ENCODE results near the gene CYP2A13. TPM values are rescaled to one million over a fixed set of nuclear protein-coding genes. Genes with fewer than 3 reads are reported as not detected.
A peak's percentile ranks its signal among the peaks of the same experiment; 100 is the strongest.
"Not testable (repeated sequence)": the region's sequence is repeated elsewhere in the genome, so short reads cannot be mapped to it uniquely, and the experiment has no call there.

The CYP2A13 gene, protein sequence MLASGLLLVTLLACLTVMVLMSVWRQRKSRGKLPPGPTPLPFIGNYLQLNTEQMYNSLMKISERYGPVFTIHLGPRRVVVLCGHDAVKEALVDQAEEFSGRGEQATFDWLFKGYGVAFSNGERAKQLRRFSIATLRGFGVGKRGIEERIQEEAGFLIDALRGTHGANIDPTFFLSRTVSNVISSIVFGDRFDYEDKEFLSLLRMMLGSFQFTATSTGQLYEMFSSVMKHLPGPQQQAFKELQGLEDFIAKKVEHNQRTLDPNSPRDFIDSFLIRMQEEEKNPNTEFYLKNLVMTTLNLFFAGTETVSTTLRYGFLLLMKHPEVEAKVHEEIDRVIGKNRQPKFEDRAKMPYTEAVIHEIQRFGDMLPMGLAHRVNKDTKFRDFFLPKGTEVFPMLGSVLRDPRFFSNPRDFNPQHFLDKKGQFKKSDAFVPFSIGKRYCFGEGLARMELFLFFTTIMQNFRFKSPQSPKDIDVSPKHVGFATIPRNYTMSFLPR
- polyA plus RNA-seq (2013): not detected in 2 replicates

DNA sequence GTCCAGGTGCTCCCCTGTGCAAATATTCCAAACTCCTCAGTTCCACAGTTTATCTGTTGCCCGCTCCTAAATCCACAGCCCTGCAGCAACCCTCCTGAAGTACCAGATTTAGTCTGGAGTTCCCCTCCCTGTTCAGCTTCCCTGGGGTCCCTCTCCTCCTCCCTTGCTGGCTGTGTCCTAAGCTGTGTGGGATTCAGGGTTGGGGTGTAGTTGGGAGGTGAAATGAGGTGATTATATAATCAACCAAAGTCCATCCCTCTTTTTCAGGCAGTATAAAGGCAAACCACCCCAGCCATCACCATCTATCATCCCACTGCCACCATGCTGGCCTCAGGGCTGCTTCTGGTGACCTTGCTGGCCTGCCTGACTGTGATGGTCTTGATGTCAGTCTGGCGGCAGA lies at the start of gene CYP2A13:
CYP2A13 (plus strand) TSS at position 301 of the 400 bp plus-strand sequence; CDS start at position 322, 21 bp downstream.
- H3K27ac ChIP-seq (ENCODE audit: low read depth, low read length): no peak within 1 kb of the TSS
- H3K9me3 ChIP-seq (ENCODE audit: insufficient read depth, low read depth, low read length): no peaks in the 10 kb centered on the region
- no peaks in the 10 kb centered on the region for H3K79me1 ChIP-seq (ENCODE audit: low read length)
- no peak within 1 kb of the TSS for H3K4ac ChIP-seq (ENCODE audit: low read depth, low read length)
- no peak for DNase-seq
- no peak within 1 kb of the TSS for H4K8ac ChIP-seq (ENCODE audit: low read depth, low read length)
- WGBS (ENCODE audit: extremely low coverage, insufficient coverage, insufficient read length): no CpG with 5 or more reads among the region's 2 CpGs
- H2BK5ac ChIP-seq (ENCODE audit: low read depth, low read length, poor library complexity): no peak within 1 kb of the TSS
- no peak within 1 kb of the TSS for H4K91ac ChIP-seq (ENCODE audit: low read depth, low read length)
- H3K4me2 ChIP-seq (ENCODE audit: low read length): no peak within 1 kb of the TSS
- H2AFZ ChIP-seq (ENCODE audit: insufficient read depth, low read length, poor library complexity): no peak within 1 kb of the TSS
- peaks cover 23% of the 10 kb centered on the region for H3K27me3 ChIP-seq (ENCODE audit: insufficient read depth, low read length)
- no peaks in the 10 kb centered on the region for H3K4me1 ChIP-seq (ENCODE audit: control insufficient read depth in 1 of 2, insufficient read depth in 2 of 2, low read length in 2 of 2)
- no peak within 1 kb of the TSS for H3K18ac ChIP-seq (ENCODE audit: low read length)
- H2BK12ac ChIP-seq (ENCODE audit: low read length): no peak within 1 kb of the TSS
- no peak within 1 kb of the TSS for H4K12ac ChIP-seq (ENCODE audit: low read depth, low read length)
- H3K4me3 ChIP-seq (ENCODE audit: low read depth, low read length): no peak within 1 kb of the TSS
- no peaks in the 10 kb centered on the region for H3K36me3 ChIP-seq (ENCODE audit: control insufficient read depth in 1 of 2, insufficient read depth in 2 of 2, low read length in 2 of 2)
- H3K9ac ChIP-seq (ENCODE audit: low read length): no peak within 1 kb of the TSS
- H2BK120ac ChIP-seq (ENCODE audit: insufficient read depth, low read length, poor library complexity): no peak within 1 kb of the TSS
- H3K14ac ChIP-seq (ENCODE audit: low read length): no peak within 1 kb of the TSS
- H2AK5ac ChIP-seq (ENCODE audit: low read length): no peak within 1 kb of the TSS
- H3K79me2 ChIP-seq (ENCODE audit: control insufficient read depth, insufficient read depth, low read length, poor library complexity): no peaks in the 10 kb centered on the region
- no peak within 1 kb of the TSS for H3K23ac ChIP-seq (ENCODE audit: low read length)

DNA sequence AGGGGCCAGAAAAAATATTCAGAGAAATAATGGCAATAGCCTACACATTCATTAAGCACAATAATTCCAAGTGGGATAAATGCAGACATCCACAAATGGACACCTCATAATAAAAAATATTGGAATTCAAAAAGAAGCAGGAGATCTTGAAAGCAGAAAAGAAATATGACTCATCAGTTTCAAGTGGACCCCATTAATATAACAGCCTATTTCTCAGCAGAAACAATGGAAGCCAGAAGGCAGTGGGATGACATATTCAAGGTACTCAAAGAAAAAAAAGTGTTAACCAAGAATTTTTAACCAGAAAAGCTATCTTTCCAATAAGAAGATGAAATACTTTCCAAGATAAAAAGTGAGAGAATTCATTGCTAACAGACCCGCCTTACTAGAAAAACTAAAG lies 48.4 kb upstream of the CYP2A13 start:
- H3K23ac ChIP-seq (ENCODE audit: low read length): no peak overlapping the region
- no peak overlapping the region for H3K4me2 ChIP-seq (ENCODE audit: low read length)
- no peak overlapping the region for H2AK5ac ChIP-seq (ENCODE audit: low read length)
- H3K14ac ChIP-seq (ENCODE audit: low read length): no peak overlapping the region
- no peak overlapping the region for H4K8ac ChIP-seq (ENCODE audit: low read depth, low read length)
- no peaks in the 10 kb centered on the region for H3K79me1 ChIP-seq (ENCODE audit: low read length)
- no peak overlapping the region for H3K18ac ChIP-seq (ENCODE audit: low read length)
- H2BK120ac ChIP-seq (ENCODE audit: insufficient read depth, low read length, poor library complexity): no peak overlapping the region
- H3K9me3 ChIP-seq (ENCODE audit: insufficient read depth, low read depth, low read length): no peaks in the 10 kb centered on the region
- H3K4ac ChIP-seq (ENCODE audit: low read depth, low read length): no peak overlapping the region
- no peaks in the 10 kb centered on the region for H3K4me1 ChIP-seq (ENCODE audit: control insufficient read depth in 1 of 2, insufficient read depth in 2 of 2, low read length in 2 of 2)
- no peak overlapping the region for H2BK5ac ChIP-seq (ENCODE audit: low read depth, low read length, poor library complexity)
- no peak overlapping the region for H3K27ac ChIP-seq (ENCODE audit: low read depth, low read length)
- H3K4me3 ChIP-seq (ENCODE audit: low read depth, low read length): no peak overlapping the region
- no peak for DNase-seq
- no peak overlapping the region for H2AFZ ChIP-seq (ENCODE audit: insufficient read depth, low read length, poor library complexity)
- H3K9ac ChIP-seq (ENCODE audit: low read length): no peak overlapping the region
- H2BK12ac ChIP-seq (ENCODE audit: low read length): no peak overlapping the region
- no peaks in the 10 kb centered on the region for H3K27me3 ChIP-seq (ENCODE audit: insufficient read depth, low read length)
- no peak overlapping the region for H4K12ac ChIP-seq (ENCODE audit: low read depth, low read length)
- no peaks in the 10 kb centered on the region for H3K36me3 ChIP-seq (ENCODE audit: control insufficient read depth in 1 of 2, insufficient read depth in 2 of 2, low read length in 2 of 2)
- no CpG with 5 or more reads among the region's 1 CpG for WGBS (ENCODE audit: extremely low coverage, insufficient coverage, insufficient read length)
- no peak overlapping the region for H4K91ac ChIP-seq (ENCODE audit: low read depth, low read length)
- no peaks in the 10 kb centered on the region for H3K79me2 ChIP-seq (ENCODE audit: control insufficient read depth, insufficient read depth, low read length, poor library complexity)

DNA sequence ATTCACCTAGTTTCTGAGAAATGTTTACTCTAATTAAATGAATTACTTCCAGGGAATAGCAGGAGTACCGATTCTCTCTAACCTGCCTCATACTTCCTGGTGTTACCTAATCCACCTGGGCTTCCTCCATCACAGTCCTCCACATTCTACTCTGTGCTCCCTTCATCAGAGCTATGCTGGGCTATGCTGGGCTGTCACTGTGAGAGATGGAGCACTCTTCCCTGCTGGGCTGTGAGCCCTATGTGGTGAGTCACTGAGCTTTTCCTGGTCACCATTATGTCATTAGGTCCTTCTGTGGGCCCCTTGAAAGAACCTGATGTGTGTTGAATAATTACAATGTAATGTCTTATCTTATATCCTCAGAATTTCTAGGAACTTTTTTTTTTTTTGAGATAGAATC lies 43.2 kb upstream of the CYP2A13 start:
- not testable (repeated sequence) for H2BK120ac ChIP-seq (ENCODE audit: insufficient read depth, low read length, poor library complexity); H3K4me3 ChIP-seq (ENCODE audit: low read depth, low read length); H4K91ac ChIP-seq (ENCODE audit: low read depth, low read length); H3K4ac ChIP-seq (ENCODE audit: low read depth, low read length); H2BK5ac ChIP-seq (ENCODE audit: low read depth, low read length, poor library complexity); H3K9ac ChIP-seq (ENCODE audit: low read length); H3K36me3 ChIP-seq (ENCODE audit: control insufficient read depth in 1 of 2, insufficient read depth in 2 of 2, low read length in 2 of 2); H3K18ac ChIP-seq (ENCODE audit: low read length); H3K27ac ChIP-seq (ENCODE audit: low read depth, low read length); H2AFZ ChIP-seq (ENCODE audit: insufficient read depth, low read length, poor library complexity); H3K27me3 ChIP-seq (ENCODE audit: insufficient read depth, low read length); H3K79me2 ChIP-seq (ENCODE audit: control insufficient read depth, insufficient read depth, low read length, poor library complexity); H2BK12ac ChIP-seq (ENCODE audit: low read length); H4K8ac ChIP-seq (ENCODE audit: low read depth, low read length); H3K23ac ChIP-seq (ENCODE audit: low read length); H3K4me2 ChIP-seq (ENCODE audit: low read length); H3K9me3 ChIP-seq (ENCODE audit: insufficient read depth, low read depth, low read length); H4K12ac ChIP-seq (ENCODE audit: low read depth, low read length); H3K4me1 ChIP-seq (ENCODE audit: control insufficient read depth in 1 of 2, insufficient read depth in 2 of 2, low read length in 2 of 2); H3K14ac ChIP-seq (ENCODE audit: low read length); H2AK5ac ChIP-seq (ENCODE audit: low read length); H3K79me1 ChIP-seq (ENCODE audit: low read length)
- no CpG with 5 or more reads among the region's 1 CpG for WGBS (ENCODE audit: extremely low coverage, insufficient coverage, insufficient read length)
- peak; percentile 77 to 78 for DNase-seq

DNA sequence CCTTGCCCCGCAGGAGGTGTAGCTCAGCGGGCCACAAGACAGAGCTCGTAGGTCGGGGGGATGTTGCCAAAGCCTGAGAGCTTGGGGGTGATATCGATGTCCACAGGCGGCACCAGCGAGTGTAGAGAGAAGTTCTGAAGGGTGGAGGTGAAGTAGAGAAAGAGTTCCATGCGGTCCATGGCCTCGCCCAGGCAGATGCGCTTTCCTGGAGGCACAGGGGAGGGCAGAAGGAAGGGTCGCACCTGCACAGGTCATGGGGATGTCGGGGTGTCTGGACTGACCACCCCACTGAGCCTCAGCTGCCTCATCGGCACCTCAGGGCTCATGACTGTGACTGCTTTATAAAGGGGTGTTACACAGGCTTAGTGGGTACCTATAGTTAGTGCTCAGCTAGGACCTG lies 37.8 kb upstream of the CYP2A13 start:
- Histone ChIP-seq H4K12ac (ENCODE audit: low read depth, low read length) (no peak overlapping the region), H2AFZ (ENCODE audit: insufficient read depth, low read length, poor library complexity) (no peak overlapping the region), H3K4me3 (ENCODE audit: low read depth, low read length) (no peak overlapping the region), H3K9me3 (ENCODE audit: insufficient read depth, low read depth, low read length) (no peaks in the 10 kb centered on the region), H3K9ac (ENCODE audit: low read length) (no peak overlapping the region), H2BK5ac (ENCODE audit: low read depth, low read length, poor library complexity) (no peak overlapping the region), H3K4me1 (ENCODE audit: control insufficient read depth in 1 of 2, insufficient read depth in 2 of 2, low read length in 2 of 2) (no peaks in the 10 kb centered on the region), H2BK12ac (ENCODE audit: low read length) (no peak overlapping the region), H3K27ac (ENCODE audit: low read depth, low read length) (no peak overlapping the region), H2BK120ac (ENCODE audit: insufficient read depth, low read length, poor library complexity) (no peak overlapping the region), H2AK5ac (ENCODE audit: low read length) (no peak overlapping the region), H3K18ac (ENCODE audit: low read length) (no peak overlapping the region), H3K79me1 (ENCODE audit: low read length) (no peaks in the 10 kb centered on the region), H3K4ac (ENCODE audit: low read depth, low read length) (no peak overlapping the region), H3K27me3 (ENCODE audit: insufficient read depth, low read length) (no peaks in the 10 kb centered on the region), H3K4me2 (ENCODE audit: low read length) (no peak overlapping the region), H3K23ac (ENCODE audit: low read length) (no peak overlapping the region), H3K14ac (ENCODE audit: low read length) (no peak overlapping the region), H3K36me3 (ENCODE audit: control insufficient read depth in 1 of 2, insufficient read depth in 2 of 2, low read length in 2 of 2) (no peaks in the 10 kb centered on the region), H3K79me2 (ENCODE audit: control insufficient read depth, insufficient read depth, low read length, poor library complexity) (no peaks in the 10 kb centered on the region), H4K8ac (ENCODE audit: low read depth, low read length) (no peak overlapping the region), H4K91ac (ENCODE audit: low read depth, low read length) (no peak overlapping the region)
- no CpG with 5 or more reads among the region's 13 CpGs for WGBS (ENCODE audit: extremely low coverage, insufficient coverage, insufficient read length)
- DNase-seq: no peak
